Peyer's patch (tissue), 4 donors: ENCODE results near the gene ERICH6.

ENCODE experiments used
- POLR2A ChIP-seq, 2 donors: fragments of 450-650 bp; IDR thresholded peaks; one replicate each; pipeline ENCODE4 v1.5.1; 2017; ENCODE audit warnings: antibody characterized with exemption in 2 of 2, mild to moderate bottlenecking in 2 of 2, moderate library complexity in 2 of 2
- TF ChIP-seq, protein P1 (sequence below), 6 experiments: fragments of 450-650 bp in 4 of 6; fragments of 200-600 bp in 2 of 6; sonication (generic) in 1 of 6; IDR thresholded peaks; one replicate each; pipeline ENCODE4 v1.5.1; 2017 to 2019; ENCODE audit warnings: antibody characterized with exemption in 6 of 6, mild to moderate bottlenecking in 3 of 6, moderate library complexity in 1 of 6

GRCh38 chr3:150744041-150744918 is 40.6 kb upstream of the ERICH6 start:
- TF ChIP-seq, protein P1, sequence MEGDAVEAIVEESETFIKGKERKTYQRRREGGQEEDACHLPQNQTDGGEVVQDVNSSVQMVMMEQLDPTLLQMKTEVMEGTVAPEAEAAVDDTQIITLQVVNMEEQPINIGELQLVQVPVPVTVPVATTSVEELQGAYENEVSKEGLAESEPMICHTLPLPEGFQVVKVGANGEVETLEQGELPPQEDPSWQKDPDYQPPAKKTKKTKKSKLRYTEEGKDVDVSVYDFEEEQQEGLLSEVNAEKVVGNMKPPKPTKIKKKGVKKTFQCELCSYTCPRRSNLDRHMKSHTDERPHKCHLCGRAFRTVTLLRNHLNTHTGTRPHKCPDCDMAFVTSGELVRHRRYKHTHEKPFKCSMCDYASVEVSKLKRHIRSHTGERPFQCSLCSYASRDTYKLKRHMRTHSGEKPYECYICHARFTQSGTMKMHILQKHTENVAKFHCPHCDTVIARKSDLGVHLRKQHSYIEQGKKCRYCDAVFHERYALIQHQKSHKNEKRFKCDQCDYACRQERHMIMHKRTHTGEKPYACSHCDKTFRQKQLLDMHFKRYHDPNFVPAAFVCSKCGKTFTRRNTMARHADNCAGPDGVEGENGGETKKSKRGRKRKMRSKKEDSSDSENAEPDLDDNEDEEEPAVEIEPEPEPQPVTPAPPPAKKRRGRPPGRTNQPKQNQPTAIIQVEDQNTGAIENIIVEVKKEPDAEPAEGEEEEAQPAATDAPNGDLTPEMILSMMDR (IDR thresholded peaks at IDR 0.05) = no peak
- no peak for TF ChIP-seq POLR2A (IDR thresholded peaks at IDR 0.05)
